T-cell (primary cell): ENCODE results near the gene TXNDC9. TPM values are rescaled to one million over a fixed set of nuclear protein-coding genes. Genes with fewer than 3 reads are reported as not detected.

Source experiments
- ATAC-seq, 4 experiments: fragments of 200-7000 bp in 3 of 4; fragments of 150-1000 bp in 1 of 4; cut with Tn5 transposase; replicated peaks in 1 of 4; 1 replicate in 3 of 4; 2 replicates in 1 of 4; pipeline ENCODE4 v1.10.0; 2021; ENCODE audit warnings: moderate library complexity in 3 of 4, mild to moderate bottlenecking in 2 of 4, moderate number of reproducible peaks in 1 of 4
- CTCF ChIA-PET, 2 donors: fragments of 300-600 bp; sonication (Branson Sonifier 250); formaldehyde crosslinking; loops; one replicate each; lab custom pipeline; 2022; ENCODE audit warnings: antibody characterized with exemption in 2 of 2; lab: Charles Lee
- POLR2A ChIA-PET, 2 donors: fragments of 300-600 bp; sonication (Branson Sonifier 250); formaldehyde crosslinking; loops; one replicate each; lab custom pipeline; 2022; ENCODE audit warnings: antibody characterized with exemption in 2 of 2; lab: Charles Lee
- DNase-seq, 35 experiments: peaks; one replicate each; pipeline versions ENCODE4 v3.0.0 to v3.0.0-alpha.2; 2013 to 2023
- H3K27ac ChIP-seq: one replicate; pipeline ENCODE4 v1.5.1; 2013; ENCODE audit warnings: low read length
- H3K27me3 ChIP-seq, 2 experiments: replicated peaks in 1 of 2; 1 replicate in 1 of 2; 2 replicates in 1 of 2; pipeline versions ENCODE4 v1.6.1 to v1.7.0; 2013; ENCODE audit warnings: low read length in 1 of 2, mixed read lengths in 1 of 2; ENCODE audit not compliant: control insufficient read depth in 2 of 2, insufficient read depth in 2 of 2; ENCODE audit errors: extremely low read depth in 1 of 2
- H3K36me3 ChIP-seq, 2 donors: 1 replicate in 1 of 2; 2 replicates in 1 of 2; pipeline versions ENCODE4 v1.6.1 to v1.7.0; 2013; ENCODE audit warnings: low read length in 1 of 2; ENCODE audit not compliant: control insufficient read depth in 2 of 2, insufficient read depth in 1 of 2; ENCODE audit errors: extremely low read depth in 1 of 2
- H3K4me1 ChIP-seq, 2 experiments: 1 replicate in 1 of 2; 2 replicates in 1 of 2; pipeline versions ENCODE4 v1.6.1 to v1.7.0; 2013; ENCODE audit warnings: low read length in 2 of 2, mixed read lengths in 1 of 2; ENCODE audit not compliant: insufficient read depth in 2 of 2, control insufficient read depth in 1 of 2; ENCODE audit errors: extremely low read depth in 1 of 2
- H3K4me3 ChIP-seq, 2 donors: 1 replicate in 1 of 2; 2 replicates in 1 of 2; pipeline versions ENCODE4 v1.5.1 to v1.7.0; 2013; ENCODE audit warnings: mild to moderate bottlenecking in 2 of 2, low read length in 1 of 2, moderate library complexity in 1 of 2; ENCODE audit not compliant: control insufficient read depth in 1 of 2; ENCODE audit errors: extremely low read depth in 1 of 2
- H3K9me3 ChIP-seq: 2 replicates; pipeline ENCODE4 v1.7.0; 2013
- H3K27ac Mint-ChIP-seq, 2 donors: one replicate each; pipeline ENCODE4 v1.8.0; 2020 to 2021; ENCODE audit warnings: mild to moderate bottlenecking in 2 of 2, mixed read lengths in 2 of 2
- H3K27me3 Mint-ChIP-seq, 2 donors: one replicate each; pipeline ENCODE4 v1.8.0; 2021 to 2022; ENCODE audit warnings: mixed read lengths in 2 of 2
- H3K36me3 Mint-ChIP-seq: one replicate; pipeline ENCODE4 v1.8.0; 2021; ENCODE audit warnings: mixed read lengths
- H3K4me1 Mint-ChIP-seq, 3 donors: one replicate each; pipeline ENCODE4 v1.8.0; 2020 to 2022; ENCODE audit warnings: mixed read lengths in 3 of 3, mild to moderate bottlenecking in 1 of 3
- H3K4me3 Mint-ChIP-seq, 3 donors: one replicate each; pipeline ENCODE4 v1.8.0; 2020 to 2022; ENCODE audit warnings: mild to moderate bottlenecking in 3 of 3, mixed read lengths in 3 of 3, moderate library complexity in 3 of 3
- H3K9me3 Mint-ChIP-seq, 3 donors: one replicate each; pipeline ENCODE4 v1.8.0; 2020 to 2022; ENCODE audit warnings: mixed read lengths in 3 of 3
- WGBS: methylation state at CpG from one replicate; pipeline ENCODE4 v1.1.5; 2013; ENCODE audit warnings: missing lambda C conversion rate; ENCODE audit not compliant: insufficient coverage; 5-methylcytosine and 5-hydroxymethylcytosine counted together
- total RNA-seq, 35 experiments: library from RNA in 6 of 35; stranded (reverse) in 6 of 35; fragments of 120-200 nt in 1 of 35; gene quantifications; one replicate each; pipeline versions ENCODE4 v1.2.1 to v1.2.4 and lab custom pipeline; 2013 to 2026

Gene TXNDC9, protein sequence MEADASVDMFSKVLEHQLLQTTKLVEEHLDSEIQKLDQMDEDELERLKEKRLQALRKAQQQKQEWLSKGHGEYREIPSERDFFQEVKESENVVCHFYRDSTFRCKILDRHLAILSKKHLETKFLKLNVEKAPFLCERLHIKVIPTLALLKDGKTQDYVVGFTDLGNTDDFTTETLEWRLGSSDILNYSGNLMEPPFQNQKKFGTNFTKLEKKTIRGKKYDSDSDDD
- total RNA-seq (10 to 100 TPM; 12.3 to 26.2 (median 23.0) TPM), total RNA-seq (lab: John Stamatoyannopoulos, UW) (14.7 to 73.6 (median 25.2) reads per million in 29 experiments)
- total RNA-seq (2013), result 44.1 TPM

DNA sequence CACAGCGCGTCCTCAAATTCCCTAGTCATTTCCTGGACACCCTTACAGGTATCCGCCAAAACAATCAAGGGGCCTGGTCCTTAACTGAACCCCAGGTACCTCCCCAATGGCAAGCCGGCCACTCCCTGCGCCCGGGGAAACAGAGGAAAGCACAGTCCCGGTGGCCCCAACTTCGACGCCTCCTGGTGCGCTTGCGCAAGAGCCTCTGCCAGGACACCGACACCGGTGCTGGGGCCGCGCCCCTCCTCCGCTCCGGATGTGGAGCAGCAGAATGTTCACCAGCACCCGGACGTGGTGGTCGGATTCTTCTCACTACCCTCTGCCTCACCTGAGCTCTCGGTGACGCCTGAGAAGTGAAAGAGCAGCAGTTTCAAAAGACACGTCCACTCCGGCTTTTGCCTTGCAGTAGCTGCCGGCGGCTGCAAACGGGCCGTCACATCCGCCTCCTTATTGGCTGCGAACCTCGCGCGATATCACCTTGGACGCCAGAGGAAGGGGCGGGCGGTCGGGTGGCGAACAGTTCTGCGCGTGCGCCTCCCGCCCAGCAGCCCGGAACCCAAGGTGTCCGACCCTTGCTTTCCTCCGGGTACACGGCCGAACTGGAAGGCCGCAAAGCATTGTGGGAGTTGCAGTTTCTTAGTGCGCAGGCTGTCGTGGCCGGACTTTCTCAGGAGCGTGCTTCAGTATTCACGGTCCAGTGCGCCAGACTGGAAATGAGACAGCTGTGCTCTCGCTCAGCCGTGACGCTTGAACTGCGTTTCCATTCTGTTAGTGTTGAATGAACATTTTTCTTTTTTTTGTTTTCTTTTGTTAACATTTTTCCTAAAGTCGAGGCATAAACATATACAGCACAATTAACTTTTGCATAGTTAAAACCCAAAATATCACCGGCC, at the start of gene TXNDC9:
Gene TXNDC9, minus strand, starts transcription at position 423 of the 893 bp plus-strand sequence. CDS start 3,123 bp downstream, outside the sequence.
- H3K4me1 Mint-ChIP-seq, result peaks cover 35 to 43% (median 40%) of the 10 kb centered on the region in 3 donors
- H3K36me3 ChIP-seq, result peaks cover 0 to 19% of the 10 kb centered on the region in 2 donors
- H3K4me1 ChIP-seq, result peaks cover 17 to 19% of the 10 kb centered on the region in 2 experiments
- H3K27me3 Mint-ChIP-seq, result no peaks in the 10 kb centered on the region
- H3K36me3 Mint-ChIP-seq, result peaks cover 12% of the 10 kb centered on the region
- H3K4me3 ChIP-seq, result peak within 1 kb of the TSS; percentile 83 to 99
- H3K27ac ChIP-seq, result peak within 1 kb of the TSS; percentile 70
- no peak within 1 kb of the TSS for H3K4me3 Mint-ChIP-seq
- H3K27me3 ChIP-seq, result no peaks in the 10 kb centered on the region
- peak; percentile 92 to 99 (median 97) for DNase-seq
- H3K9me3 ChIP-seq, result no peaks in the 10 kb centered on the region
- no peak within 1 kb of the TSS for H3K27ac Mint-ChIP-seq
- POLR2A ChIA-PET, result interaction anchor here in 1 of 2 donors (0.5 kb wide), 1 partner anchor 54 kb away, joined by 3 read pairs; no protein-coding TSS in a partner anchor
- CTCF ChIA-PET, result interaction anchor here in 1 of 2 donors (0.7 to 2.2 kb wide), 3 partner anchors 29 to 155 kb away, joined by 3 to 10 read pairs (median 6); partner anchors contain the start of genes MITD1, MRPL30 and REV1
- under 1% methylated on average over 57 of the region's 60 CpGs for WGBS
- no peaks in the 10 kb centered on the region for H3K9me3 Mint-ChIP-seq
- ATAC-seq, result peak; percentile 81 to 85 (median 82)

DNA sequence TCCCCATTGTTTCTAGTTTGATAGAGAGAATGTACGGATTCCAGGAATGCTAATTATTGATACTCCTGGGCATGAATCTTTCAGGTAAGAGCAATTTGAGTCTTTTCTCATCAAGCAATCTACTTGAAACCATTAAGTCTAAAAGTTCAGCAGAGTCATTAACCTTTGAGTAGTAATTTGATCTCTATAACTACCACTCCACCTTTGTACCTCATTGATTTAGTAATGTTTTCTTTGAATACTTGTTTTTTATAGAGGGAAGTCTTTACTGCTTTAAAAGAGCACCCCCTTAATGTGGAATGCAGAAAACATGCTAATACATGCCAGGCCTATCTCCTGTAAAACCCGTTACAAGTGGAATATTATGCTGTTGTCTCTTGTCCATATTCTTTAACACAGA, 46.0 kb upstream of the TXNDC9 start:
- CTCF ChIA-PET, result no interaction called here
- no peak overlapping the region for H3K4me3 ChIP-seq
- H3K9me3 ChIP-seq, result no peaks in the 10 kb centered on the region
- no peak overlapping the region for H3K27ac ChIP-seq
- Mint-ChIP-seq H3K27me3 (no peaks in the 10 kb centered on the region), H3K27ac (peak overlapping the region in 1 of 2 donors; percentile 22), H3K36me3 (peaks cover 64% of the 10 kb centered on the region), H3K9me3 (no peaks in the 10 kb centered on the region), H3K4me1 (peaks cover 2 to 7% (median 2%) of the 10 kb centered on the region in 3 donors), H3K4me3 (no peak overlapping the region)
- POLR2A ChIA-PET, result interaction anchor here in 1 of 2 donors (0.6 kb wide), 1 partner anchor 64 kb away, joined by 3 read pairs; no protein-coding TSS in a partner anchor
- ATAC-seq, result no peak
- WGBS, result no CpG with 5 or more reads among the region's 2 CpGs
- H3K27me3 ChIP-seq, result no peaks in the 10 kb centered on the region
- H3K4me1 ChIP-seq, result no peaks in the 10 kb centered on the region
- peaks cover 0 to 68% of the 10 kb centered on the region in 2 donors for H3K36me3 ChIP-seq
- DNase-seq, result no peak

DNA sequence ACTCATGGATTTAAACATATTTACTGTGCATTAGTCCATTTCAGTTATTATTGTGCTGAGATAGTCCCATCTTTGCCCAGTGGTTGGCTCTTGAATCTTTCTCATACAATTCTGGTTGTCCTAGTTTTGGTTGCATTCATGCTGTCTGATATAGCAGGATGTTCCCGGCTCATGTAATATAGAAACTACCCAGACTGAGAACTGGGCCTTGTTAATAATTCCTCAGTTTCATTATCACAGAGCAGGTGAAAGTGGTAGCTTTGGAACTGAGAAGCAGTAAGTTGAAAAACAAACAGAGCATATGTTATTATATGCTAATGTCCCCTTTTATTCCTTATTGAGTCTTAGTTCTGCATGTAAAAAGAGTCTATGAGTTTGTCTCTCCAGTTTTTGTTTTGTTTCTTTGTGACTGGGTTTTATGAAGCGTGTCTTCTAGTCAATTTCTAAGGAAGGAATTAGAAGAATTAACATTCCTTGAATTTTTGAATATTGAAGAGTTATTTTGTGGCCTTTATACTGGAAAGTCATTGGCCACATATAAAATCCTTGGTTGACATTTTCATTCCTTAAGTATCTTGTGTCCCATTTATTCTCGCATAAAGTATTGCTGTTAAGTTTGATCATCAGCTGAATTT, 44.4 kb upstream of the TXNDC9 start:
- Mint-ChIP-seq H3K4me1 (peaks cover 0 to 2% (median 2%) of the 10 kb centered on the region in 3 donors), H3K4me3 (no peak overlapping the region), H3K27me3 (no peaks in the 10 kb centered on the region), H3K36me3 (peaks cover 69% of the 10 kb centered on the region), H3K27ac (peak overlapping the region in 1 of 2 donors; percentile 16), H3K9me3 (no peaks in the 10 kb centered on the region)
- H3K9me3 ChIP-seq, result no peaks in the 10 kb centered on the region
- POLR2A ChIA-PET, result interaction anchor here in 1 of 2 donors (0.6 kb wide), 1 partner anchor 46 kb away, joined by 8 read pairs; no protein-coding TSS in a partner anchor
- no peaks in the 10 kb centered on the region for H3K27me3 ChIP-seq
- CTCF ChIA-PET, result interaction anchor here in 1 of 2 donors (1.0 kb wide), 1 partner anchor 9 kb away, joined by 3 read pairs; no protein-coding TSS in a partner anchor
- DNase-seq (no peak), ATAC-seq (no peak)
- no peaks in the 10 kb centered on the region for H3K4me1 ChIP-seq
- H3K4me3 ChIP-seq, result no peak overlapping the region
- peaks cover 4 to 75% of the 10 kb centered on the region in 2 donors for H3K36me3 ChIP-seq
- H3K27ac ChIP-seq, result no peak overlapping the region
- WGBS, result 100% methylated on average over 1 of the region's 3 CpGs

DNA sequence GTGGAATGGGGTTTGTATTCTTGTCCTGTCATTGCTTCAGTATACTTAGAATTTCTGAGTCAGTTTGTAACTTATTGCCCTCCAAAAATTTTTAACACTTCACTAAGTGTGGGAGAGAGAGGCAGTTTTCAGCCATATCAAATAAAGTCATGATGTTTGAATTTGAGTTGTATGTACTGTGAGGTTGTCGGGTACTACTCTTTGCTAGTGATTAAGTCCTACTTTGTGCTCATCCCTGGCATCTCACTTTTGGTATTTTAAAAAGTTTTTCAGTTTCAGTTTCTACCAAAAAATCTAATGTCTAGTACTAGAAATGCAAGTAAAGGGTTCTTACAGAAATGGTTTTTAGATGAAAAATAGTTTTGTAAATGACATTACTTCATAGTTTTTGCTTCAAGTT, 41.7 kb upstream of the TXNDC9 start:
- H3K9me3 ChIP-seq, result peaks cover 4% of the 10 kb centered on the region
- peaks cover 4 to 79% of the 10 kb centered on the region in 2 donors for H3K36me3 ChIP-seq
- Mint-ChIP-seq H3K4me3 (no peak overlapping the region), H3K36me3 (peaks cover 80% of the 10 kb centered on the region), H3K27ac (peak overlapping the region in 1 of 2 donors; percentile 58), H3K4me1 (peaks cover 0 to 2% (median 2%) of the 10 kb centered on the region in 3 donors), H3K27me3 (no peaks in the 10 kb centered on the region), H3K9me3 (peaks cover 0 to 13% (median 9%) of the 10 kb centered on the region in 3 donors)
- no peak for DNase-seq
- no peak for ATAC-seq
- CTCF ChIA-PET, result no interaction called here
- no peaks in the 10 kb centered on the region for H3K4me1 ChIP-seq
- no peak overlapping the region for H3K4me3 ChIP-seq
- no peaks in the 10 kb centered on the region for H3K27me3 ChIP-seq
- no CpG with 5 or more reads among the region's 1 CpG for WGBS
- H3K27ac ChIP-seq, result no peak overlapping the region
- POLR2A ChIA-PET, result no interaction called here

DNA sequence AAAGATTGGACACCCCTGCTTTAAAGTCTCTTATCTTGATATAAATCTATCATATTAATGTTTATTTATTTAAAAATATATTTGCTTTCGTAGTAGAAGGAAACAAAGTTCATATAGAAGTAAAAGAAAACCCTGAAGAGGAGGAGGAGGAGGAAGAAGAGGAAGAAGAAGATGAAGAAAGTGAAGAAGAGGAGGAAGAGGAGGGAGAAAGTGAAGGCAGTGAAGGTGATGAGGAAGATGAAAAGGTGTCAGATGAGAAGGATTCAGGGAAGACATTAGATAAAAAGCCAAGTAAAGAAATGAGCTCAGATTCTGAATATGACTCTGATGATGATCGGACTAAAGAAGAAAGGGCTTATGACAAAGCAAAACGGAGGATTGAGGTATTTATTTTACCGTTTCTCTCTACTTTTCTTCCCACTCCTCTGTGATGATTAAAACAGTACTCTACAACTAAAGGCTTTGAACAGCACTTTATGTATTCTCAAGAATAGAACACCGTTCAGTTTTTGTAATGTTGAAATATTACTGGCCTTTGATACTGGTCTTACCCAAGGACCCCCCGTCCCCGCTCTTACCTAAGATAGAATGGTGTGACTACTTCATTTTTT, 40.2 kb upstream of the TXNDC9 start:
- peaks cover 4% of the 10 kb centered on the region for H3K9me3 ChIP-seq
- no peak for DNase-seq
- no peak overlapping the region for H3K4me3 Mint-ChIP-seq
- H3K27ac Mint-ChIP-seq, result no peak overlapping the region
- peaks cover 82% of the 10 kb centered on the region for H3K36me3 Mint-ChIP-seq
- H3K36me3 ChIP-seq, result peaks cover 4 to 74% of the 10 kb centered on the region in 2 donors
- no peak overlapping the region for H3K4me3 ChIP-seq
- peaks cover 0 to 17% (median 9%) of the 10 kb centered on the region in 3 donors for H3K9me3 Mint-ChIP-seq
- POLR2A ChIA-PET, result no interaction called here
- no peaks in the 10 kb centered on the region for H3K27me3 Mint-ChIP-seq
- no peaks in the 10 kb centered on the region for H3K27me3 ChIP-seq
- ATAC-seq, result no peak
- peaks cover 0 to 2% (median 2%) of the 10 kb centered on the region in 3 donors for H3K4me1 Mint-ChIP-seq
- H3K4me1 ChIP-seq, result no peaks in the 10 kb centered on the region
- CTCF ChIA-PET, result interaction anchor here in 1 of 2 donors (0.6 kb wide), 1 partner anchor 11 kb away, joined by 3 read pairs; no protein-coding TSS in a partner anchor
- H3K27ac ChIP-seq, result no peak overlapping the region
- WGBS, result no CpG with 5 or more reads among the region's 7 CpGs
